ENCODE results near the gene ADARB1. TPM values are rescaled to one million over a fixed set of nuclear protein-coding genes. Genes with fewer than 3 reads are reported as not detected.

The ADARB1 gene
- total and polyA plus RNA-seq, 2 of the 4 experiments (the other 2 are of a cell fraction) = 39.8 to 47.3 TPM

DNA sequence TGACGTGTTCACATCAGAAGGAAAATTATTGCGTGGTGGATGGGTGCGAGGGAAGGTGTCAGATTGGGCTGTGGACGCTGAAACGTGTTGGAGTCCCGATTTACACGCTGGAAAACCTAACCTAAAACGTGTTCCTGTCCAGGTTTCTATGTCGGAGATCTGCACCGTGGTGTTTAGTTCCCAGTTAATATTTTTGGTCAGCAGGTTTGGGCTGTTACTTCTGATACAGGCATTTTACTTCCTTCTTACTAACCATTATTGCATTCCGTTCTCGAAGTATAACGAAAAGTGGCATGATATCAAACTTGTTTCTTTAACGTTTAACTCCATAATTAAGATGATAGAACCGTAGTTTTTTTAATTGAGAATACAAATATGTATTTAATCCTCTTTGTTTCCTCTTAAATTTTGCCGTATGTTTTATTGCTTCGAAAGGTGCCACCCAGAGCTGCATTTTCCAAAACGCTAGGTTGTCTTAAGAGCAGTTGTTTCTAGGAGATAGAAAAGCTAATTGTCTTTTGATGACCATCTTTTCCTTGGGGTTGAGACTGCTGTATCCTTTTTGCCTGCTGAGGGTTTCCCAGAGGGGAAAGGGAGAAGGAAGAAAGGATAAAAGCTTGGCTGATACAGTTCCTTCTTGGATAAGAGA is 1.3 kb downstream of the ADARB1 start:
- H3K79me1 ChIP-seq (ENCODE audit: low read depth in 1 of 2, low read length in 2 of 2) = peaks cover 0 to 68% of the 10 kb centered on the region in 2 experiments; a peak in 3 of 4 replicates
- no peaks in the 10 kb centered on the region for H3K9me3 ChIP-seq (ENCODE audit: control insufficient read depth, insufficient read depth, low read length)
- peak overlapping the region; percentile 31; the same call in 2 of the 3 replicates for H2BK15ac ChIP-seq (ENCODE audit: low read depth, low read length)
- no peak for TF ChIP-seq ELK1 (IDR thresholded peaks at IDR 0.05; ENCODE audit: borderline replicate concordance, low read depth, low read length)
- TF ChIP-seq, protein P1, sequence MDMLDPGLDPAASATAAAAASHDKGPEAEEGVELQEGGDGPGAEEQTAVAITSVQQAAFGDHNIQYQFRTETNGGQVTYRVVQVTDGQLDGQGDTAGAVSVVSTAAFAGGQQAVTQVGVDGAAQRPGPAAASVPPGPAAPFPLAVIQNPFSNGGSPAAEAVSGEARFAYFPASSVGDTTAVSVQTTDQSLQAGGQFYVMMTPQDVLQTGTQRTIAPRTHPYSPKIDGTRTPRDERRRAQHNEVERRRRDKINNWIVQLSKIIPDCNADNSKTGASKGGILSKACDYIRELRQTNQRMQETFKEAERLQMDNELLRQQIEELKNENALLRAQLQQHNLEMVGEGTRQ (IDR thresholded peaks at IDR 0.05; ENCODE audit: low read depth, low read length) = no peak
- TF ChIP-seq RCOR1 (IDR thresholded peaks at IDR 0.05; ENCODE audit: insufficient replicate concordance, low read length) = no peak
- no peak for TF ChIP-seq MAFK (IDR thresholded peaks at IDR 0.05; ENCODE audit: low read depth, low read length)
- TF ChIP-seq CHD1 (IDR thresholded peaks at IDR 0.05; ENCODE audit: low read depth, low read length) = no peak; the same call in 1 of the 2 replicates
- no peak for TF ChIP-seq CEBPB (IDR thresholded peaks at IDR 0.05; ENCODE audit: low read depth, low read length)
- no peak for TF ChIP-seq RFX5 (IDR thresholded peaks at IDR 0.05; ENCODE audit: low read depth, low read length)
- no peak for TF ChIP-seq BHLHE40 (IDR thresholded peaks at IDR 0.05; ENCODE audit: low read depth, low read length)
- no peak for TF ChIP-seq SMC3 (IDR thresholded peaks at IDR 0.05; ENCODE audit: low read depth, low read length)
- TF ChIP-seq MAZ (IDR thresholded peaks at IDR 0.05; ENCODE audit: borderline replicate concordance, low read depth, low read length) = no peak
- no peak; the same call in 1 of the 2 replicates for TF ChIP-seq POLR2A (IDR thresholded peaks at IDR 0.05; ENCODE audit: low read depth, low read length)
- TF ChIP-seq FOS (IDR thresholded peaks at IDR 0.05; ENCODE audit: low read depth, low read length) = no peak
- no peak for TF ChIP-seq RAD21 (IDR thresholded peaks at IDR 0.05; ENCODE audit: low read length)
- intact Hi-C loops (cut with micrococcal nuclease) (loop anchor here (2.0 kb wide), 3 partner anchors 53 to 113 kb away; no protein-coding TSS in a partner anchor), dilution Hi-C loops (cut with HindIII; ENCODE audit: low sequenced_read_pairs, unreplicated experiment) (no loop called here), in situ Hi-C loops (cut with MboI; ENCODE audit: low sequenced_read_pairs) (no loop called here)
- WGBS, 2 experiments (ENCODE audit: extremely low coverage in 2 of 2, insufficient read length in 1 of 2) = 0% methylated on average over 1 of the region's 18 CpGs; no CpG with 5 or more reads in 1 of the 2 experiments
- peak overlapping the region; percentile 96 for H3K18ac ChIP-seq (ENCODE audit: low read depth, low read length)
- H3K9ac ChIP-seq (ENCODE audit: low read depth, low read length) = peak overlapping the region; percentile 100
- H3K4me1 ChIP-seq (ENCODE audit: control insufficient read depth, insufficient read depth, low read length) = peaks cover 19% of the 10 kb centered on the region
- peak overlapping the region; percentile 99 for H2BK5ac ChIP-seq (ENCODE audit: low read depth, low read length, poor library complexity, severe bottlenecking)
- H3K27ac ChIP-seq (ENCODE audit: insufficient read depth, low read length) = peak overlapping the region; percentile 98
- peak overlapping the region; percentile 84 for H2AFZ ChIP-seq (replicated peaks; ENCODE audit: low read length, poor library complexity)
- H4K8ac ChIP-seq (ENCODE audit: low read depth in 2 of 2, low read length in 2 of 2) = peak overlapping the region; percentile 70 to 90
- H4K91ac ChIP-seq (ENCODE audit: insufficient read depth, low read depth, low read length) = peak overlapping the region; percentile 90; the same call in 1 of the 2 replicates
- BruUV-seq (replicated peaks) = no TSS peak
- peaks cover 10% of the 10 kb centered on the region for H3K36me3 ChIP-seq (ENCODE audit: control insufficient read depth, insufficient read depth, low read length)
- DNase-seq (no peak), ATAC-seq (ENCODE audit: low read depth) (no peak)
- peak overlapping the region; percentile 68 for H2AK9ac ChIP-seq (replicated peaks; ENCODE audit: low read depth, low read length, poor library complexity)
- POLR2A ChIA-PET (ENCODE audit: unreplicated experiment) = no interaction called here
- H3K23ac ChIP-seq (ENCODE audit: low read depth, low read length) = peak overlapping the region; percentile 88
- H3K4me2 ChIP-seq (ENCODE audit: low read depth, low read length) = peak overlapping the region; percentile 79
- H3K14ac ChIP-seq (replicated peaks; ENCODE audit: low read depth, low read length) = peak overlapping the region; percentile 84
- no peaks in the 10 kb centered on the region for H3K27me3 ChIP-seq (ENCODE audit: control insufficient read depth, insufficient read depth, low read length)
- CTCF ChIA-PET = interaction anchor here (1.0 kb wide), 1 partner anchor 53 kb away, joined by 3 read pairs; no protein-coding TSS in a partner anchor
- H4K20me1 ChIP-seq (ENCODE audit: insufficient read depth, low read length) = peaks cover 49% of the 10 kb centered on the region
- peak overlapping the region; percentile 82 for H3K56ac ChIP-seq (ENCODE audit: extremely low read depth, insufficient read depth, low read length)
- peak overlapping the region; percentile 44 for H3K4ac ChIP-seq (ENCODE audit: low read depth, low read length)
- peak overlapping the region; percentile 92 for H4K5ac ChIP-seq (ENCODE audit: low read depth, low read length)
- peaks cover 20% of the 10 kb centered on the region for H3K9me1 ChIP-seq (ENCODE audit: insufficient read depth, low read length)
- H3K4me3 ChIP-seq (ENCODE audit: insufficient read depth, low read depth, low read length) = peak overlapping the region; percentile 100
- peak overlapping the region; percentile 80 for H2AK5ac ChIP-seq (ENCODE audit: low read depth, low read length)
- peak overlapping the region; percentile 50 for H2BK120ac ChIP-seq (ENCODE audit: low read depth, low read length)
- no peak overlapping the region; the same call in 1 of the 2 replicates for H2BK20ac ChIP-seq (ENCODE audit: low read depth, low read length)

Measured in IMR-90 (cell line).